ENCODE data around the gene ATP5F1A. TPM values are rescaled to one million over a fixed set of nuclear protein-coding genes. Genes with fewer than 3 reads are reported as not detected.

The ATP5F1A gene
- total and polyA plus RNA-seq, 4 donors: 175 to 389 (median 293) TPM

DNA sequence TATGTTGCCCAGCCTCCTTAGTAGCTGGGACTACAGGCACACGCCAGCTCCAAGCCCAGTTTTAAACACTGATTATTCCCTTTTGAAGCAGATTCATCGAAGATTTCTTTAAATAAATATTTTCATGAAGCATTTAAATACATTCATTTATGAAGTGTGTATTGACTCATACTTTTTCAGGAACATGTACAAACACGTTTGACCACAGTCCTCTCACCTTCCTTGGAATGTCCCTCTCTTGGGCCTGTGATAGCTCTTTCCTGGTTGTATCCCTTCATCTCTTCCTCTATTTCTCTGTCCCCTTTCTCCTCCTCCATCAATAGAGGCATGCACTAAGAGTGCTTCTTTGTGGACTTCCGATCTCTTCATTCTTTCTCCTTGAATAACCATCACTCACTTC lies 28.6 kb downstream of the ATP5F1A start:
- Histone ChIP-seq H3K4me1 (ENCODE audit: control insufficient read depth in 5 of 5, insufficient read depth in 5 of 5, low read length in 5 of 5) (peaks cover 0 to 5% (median 5%) of the 10 kb centered on the region in 5 donors), H3K27ac (ENCODE audit: low read depth in 1 of 2, low read length in 1 of 2) (no peak overlapping the region), H3K36me3 (ENCODE audit: control insufficient read depth in 4 of 4, insufficient read depth in 4 of 4, low read length in 4 of 4) (no peaks in the 10 kb centered on the region), H3K9ac (ENCODE audit: insufficient read depth in 1 of 2, low read length in 2 of 2) (no peak overlapping the region), H3K9me3 (ENCODE audit: control insufficient read depth in 4 of 4, insufficient read depth in 3 of 4, low read length in 3 of 4) (no peaks in the 10 kb centered on the region), H3K4me3 (no peak overlapping the region), H3K27me3 (ENCODE audit: control insufficient read depth in 3 of 3, insufficient read depth in 3 of 3, low read length in 2 of 3) (no peaks in the 10 kb centered on the region)
- ATAC-seq (ENCODE audit: insufficient read depth, low FRiP score): no peak
- TF ChIP-seq CTCF (IDR thresholded peaks at IDR 0.05; ENCODE audit: control extremely low read depth, extremely low read depth): no peak
- WGBS, 2 donors: 70 to 75% methylated on average over 4 of the region's 4 CpGs
- no peak for DNase-seq

- TF ChIP-seq CTCF (IDR thresholded peaks at IDR 0.05; ENCODE audit: control extremely low read depth, extremely low read depth): no peak
- Histone ChIP-seq H3K27ac (ENCODE audit: low read depth in 1 of 2, low read length in 1 of 2) (no peak overlapping the region), H3K36me3 (ENCODE audit: control insufficient read depth in 4 of 4, insufficient read depth in 4 of 4, low read length in 4 of 4) (no peaks in the 10 kb centered on the region), H3K9me3 (ENCODE audit: control insufficient read depth in 4 of 4, insufficient read depth in 3 of 4, low read length in 3 of 4) (no peaks in the 10 kb centered on the region), H3K4me1 (ENCODE audit: control insufficient read depth in 5 of 5, insufficient read depth in 5 of 5, low read length in 5 of 5) (peaks cover 0 to 5% (median 5%) of the 10 kb centered on the region in 5 donors), H3K27me3 (ENCODE audit: control insufficient read depth in 3 of 3, insufficient read depth in 3 of 3, low read length in 2 of 3) (no peaks in the 10 kb centered on the region), H3K4me3 (no peak overlapping the region), H3K9ac (ENCODE audit: insufficient read depth in 1 of 2, low read length in 2 of 2) (no peak overlapping the region)
- 22 to 52% methylated on average over 1 of the region's 1 CpG for WGBS, 2 donors
- no peak for DNase-seq
- ATAC-seq (ENCODE audit: insufficient read depth, low FRiP score): no peak
These were observed 29.3 kb downstream of the ATP5F1A start for GRCh38 chr18:46068763-46069162.

DNA sequence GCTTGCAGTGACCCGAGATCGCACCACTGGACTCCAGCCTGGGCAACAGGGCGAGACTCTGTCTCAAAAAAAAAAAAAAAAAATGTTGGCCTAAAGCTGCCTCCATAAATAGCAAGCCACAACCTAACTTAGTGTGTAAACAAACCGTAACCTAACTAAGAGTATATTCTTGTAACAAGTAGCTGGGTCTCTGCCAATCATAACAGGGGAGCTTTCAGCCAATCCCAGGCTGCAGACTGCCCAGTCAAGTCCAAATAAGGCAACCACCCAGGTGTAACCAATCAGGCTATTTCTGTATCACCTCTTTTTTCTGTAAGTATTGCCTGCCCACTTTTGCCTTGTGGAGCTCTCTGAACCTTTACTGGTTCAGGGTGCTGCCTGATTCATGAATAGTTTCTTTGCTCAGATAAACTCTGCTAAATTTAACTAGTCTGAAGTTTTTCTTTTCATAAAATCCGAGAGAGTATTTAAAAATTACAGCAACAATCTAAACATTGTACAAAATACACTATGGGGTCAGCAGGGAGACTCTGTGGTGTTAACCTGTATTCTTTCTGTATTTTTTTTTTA lies 30.6 kb downstream of the ATP5F1A start:
- peaks cover 0 to 5% (median 4%) of the 10 kb centered on the region in 5 donors for H3K4me1 ChIP-seq (ENCODE audit: control insufficient read depth in 5 of 5, insufficient read depth in 5 of 5, low read length in 5 of 5)
- no peak for DNase-seq
- no peaks in the 10 kb centered on the region for H3K36me3 ChIP-seq (ENCODE audit: control insufficient read depth in 4 of 4, insufficient read depth in 4 of 4, low read length in 4 of 4)
- no peak for TF ChIP-seq CTCF (IDR thresholded peaks at IDR 0.05; ENCODE audit: control extremely low read depth, extremely low read depth)
- H3K27ac ChIP-seq (ENCODE audit: low read depth in 1 of 2, low read length in 1 of 2): no peak overlapping the region
- WGBS, 2 donors: 80 to 92% methylated on average over 5 of the region's 5 CpGs
- no peak for ATAC-seq (ENCODE audit: insufficient read depth, low FRiP score)
- no peaks in the 10 kb centered on the region for H3K9me3 ChIP-seq (ENCODE audit: control insufficient read depth in 4 of 4, insufficient read depth in 3 of 4, low read length in 3 of 4)
- H3K9ac ChIP-seq (ENCODE audit: insufficient read depth in 1 of 2, low read length in 2 of 2): no peak overlapping the region
- no peak overlapping the region for H3K4me3 ChIP-seq
- H3K27me3 ChIP-seq (ENCODE audit: control insufficient read depth in 3 of 3, insufficient read depth in 3 of 3, low read length in 2 of 3): no peaks in the 10 kb centered on the region

GRCh38 chr18:46062781-46063180 lies 35.3 kb downstream of the ATP5F1A start:
- Histone ChIP-seq H3K9ac (ENCODE audit: insufficient read depth in 1 of 2, low read length in 2 of 2) (no peak overlapping the region), H3K27ac (ENCODE audit: low read depth in 1 of 2, low read length in 1 of 2) (no peak overlapping the region), H3K36me3 (ENCODE audit: control insufficient read depth in 4 of 4, insufficient read depth in 4 of 4, low read length in 4 of 4) (no peaks in the 10 kb centered on the region), H3K4me3 (no peak overlapping the region), H3K27me3 (ENCODE audit: control insufficient read depth in 3 of 3, insufficient read depth in 3 of 3, low read length in 2 of 3) (no peaks in the 10 kb centered on the region), H3K4me1 (ENCODE audit: control insufficient read depth in 5 of 5, insufficient read depth in 5 of 5, low read length in 5 of 5) (peaks cover 0 to 4% (median 0%) of the 10 kb centered on the region in 5 donors), H3K9me3 (ENCODE audit: control insufficient read depth in 4 of 4, insufficient read depth in 3 of 4, low read length in 3 of 4) (peaks cover 0 to 2% (median 0%) of the 10 kb centered on the region in 4 donors)
- DNase-seq: no peak
- ATAC-seq (ENCODE audit: insufficient read depth, low FRiP score): no peak
- no peak for TF ChIP-seq CTCF (IDR thresholded peaks at IDR 0.05; ENCODE audit: control extremely low read depth, extremely low read depth)
- WGBS, 2 donors: 84 to 86% methylated on average over 5 of the region's 5 CpGs
